Adrenal gland (tissue), 5 donors: Measurements from ENCODE around the gene GLI1.

Experiments
- POLR2A ChIP-seq, 2 donors: fragments of 450-650 bp; IDR thresholded peaks; one replicate each; pipeline ENCODE4 v1.6.1; 2017; ENCODE audit warnings: antibody characterized with exemption in 2 of 2, mild to moderate bottlenecking in 2 of 2, moderate library complexity in 1 of 2
- TF ChIP-seq, protein P1 (sequence below), 6 experiments: fragments of 450-650 bp in 4 of 6; fragments of 200-600 bp in 2 of 6; sonication (generic) in 1 of 6; IDR thresholded peaks; 1 replicate in 5 of 6; 2 replicates in 1 of 6; pipeline versions ENCODE4 v1.5.1 to v1.8.0; 2016 to 2021; ENCODE audit warnings: antibody characterized with exemption in 6 of 6, mild to moderate bottlenecking in 2 of 6, moderate library complexity in 1 of 6
- donor health status: DM: no; HTN: no; CAD: no.

DNA sequence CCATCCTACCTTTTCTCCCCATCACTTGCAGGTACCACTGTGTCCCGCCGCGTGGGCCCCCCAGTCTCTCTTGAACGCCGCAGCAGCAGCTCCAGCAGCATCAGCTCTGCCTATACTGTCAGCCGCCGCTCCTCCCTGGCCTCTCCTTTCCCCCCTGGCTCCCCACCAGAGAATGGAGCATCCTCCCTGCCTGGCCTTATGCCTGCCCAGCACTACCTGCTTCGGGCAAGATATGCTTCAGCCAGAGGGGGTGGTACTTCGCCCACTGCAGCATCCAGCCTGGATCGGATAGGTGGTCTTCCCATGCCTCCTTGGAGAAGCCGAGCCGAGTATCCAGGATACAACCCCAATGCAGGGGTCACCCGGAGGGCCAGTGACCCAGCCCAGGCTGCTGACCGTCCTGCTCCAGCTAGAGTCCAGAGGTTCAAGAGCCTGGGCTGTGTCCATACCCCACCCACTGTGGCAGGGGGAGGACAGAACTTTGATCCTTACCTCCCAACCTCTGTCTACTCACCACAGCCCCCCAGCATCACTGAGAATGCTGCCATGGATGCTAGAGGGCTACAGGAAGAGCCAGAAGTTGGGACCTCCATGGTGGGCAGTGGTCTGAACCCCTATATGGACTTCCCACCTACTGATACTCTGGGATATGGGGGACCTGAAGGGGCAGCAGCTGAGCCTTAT is 10.8 kb downstream of the GLI1 start:
- TF ChIP-seq, protein P1, sequence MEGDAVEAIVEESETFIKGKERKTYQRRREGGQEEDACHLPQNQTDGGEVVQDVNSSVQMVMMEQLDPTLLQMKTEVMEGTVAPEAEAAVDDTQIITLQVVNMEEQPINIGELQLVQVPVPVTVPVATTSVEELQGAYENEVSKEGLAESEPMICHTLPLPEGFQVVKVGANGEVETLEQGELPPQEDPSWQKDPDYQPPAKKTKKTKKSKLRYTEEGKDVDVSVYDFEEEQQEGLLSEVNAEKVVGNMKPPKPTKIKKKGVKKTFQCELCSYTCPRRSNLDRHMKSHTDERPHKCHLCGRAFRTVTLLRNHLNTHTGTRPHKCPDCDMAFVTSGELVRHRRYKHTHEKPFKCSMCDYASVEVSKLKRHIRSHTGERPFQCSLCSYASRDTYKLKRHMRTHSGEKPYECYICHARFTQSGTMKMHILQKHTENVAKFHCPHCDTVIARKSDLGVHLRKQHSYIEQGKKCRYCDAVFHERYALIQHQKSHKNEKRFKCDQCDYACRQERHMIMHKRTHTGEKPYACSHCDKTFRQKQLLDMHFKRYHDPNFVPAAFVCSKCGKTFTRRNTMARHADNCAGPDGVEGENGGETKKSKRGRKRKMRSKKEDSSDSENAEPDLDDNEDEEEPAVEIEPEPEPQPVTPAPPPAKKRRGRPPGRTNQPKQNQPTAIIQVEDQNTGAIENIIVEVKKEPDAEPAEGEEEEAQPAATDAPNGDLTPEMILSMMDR (IDR thresholded peaks at IDR 0.05) = no peak
- no peak for TF ChIP-seq POLR2A (IDR thresholded peaks at IDR 0.05)
